Effector memory CD4-positive, alpha-beta T cell (primary cell): ENCODE measurements around the gene PPCDC.
"Not testable (repeated sequence)": the region's sequence is repeated elsewhere in the genome, so short reads cannot be mapped to it uniquely, and the experiment has no call there.

ENCODE experiments used
- DNase-seq, 3 donors: peaks; one replicate each; pipeline ENCODE4 v3.0.0-alpha.2; 2020
- H3K27ac ChIP-seq: 2 replicates; pipeline ENCODE4 v1.7.0; 2013; ENCODE audit warnings: mild to moderate bottlenecking, low read length, moderate library complexity; ENCODE audit not compliant: insufficient read depth, poor library complexity, severe bottlenecking
- H3K27me3 ChIP-seq: replicated peaks from 2 replicates; pipeline ENCODE4 v1.7.0; 2013; ENCODE audit warnings: mild to moderate bottlenecking, low read length; ENCODE audit not compliant: insufficient read depth, control insufficient read depth, poor library complexity, severe bottlenecking
- H3K36me3 ChIP-seq: 2 replicates; pipeline ENCODE4 v1.7.0; 2013; ENCODE audit warnings: mild to moderate bottlenecking, low read length, moderate library complexity; ENCODE audit not compliant: control insufficient read depth, insufficient read depth
- H3K4me1 ChIP-seq: 2 replicates; pipeline ENCODE4 v1.7.0; 2013; ENCODE audit warnings: low read length, mild to moderate bottlenecking; ENCODE audit not compliant: control insufficient read depth, insufficient read depth, poor library complexity, severe bottlenecking
- H3K4me3 ChIP-seq: 2 replicates; pipeline ENCODE4 v1.7.0; 2013; ENCODE audit warnings: low read length, low read depth, mild to moderate bottlenecking; ENCODE audit not compliant: insufficient read depth, poor library complexity, severe bottlenecking
- H3K9me3 ChIP-seq: 2 replicates; pipeline ENCODE4 v1.7.0; 2013; ENCODE audit warnings: mild to moderate bottlenecking, low read length, moderate library complexity; ENCODE audit not compliant: control insufficient read depth

PPCDC gene

GRCh38 chr15:75081150-75081549, 57.8 kb downstream of the PPCDC start:
- Histone ChIP-seq H3K36me3 (no peaks in the 10 kb centered on the region), H3K4me3 (no peak overlapping the region), H3K27ac (no peak overlapping the region), H3K27me3 (no peaks in the 10 kb centered on the region), H3K4me1 (peaks cover 2% of the 10 kb centered on the region), H3K9me3 (no peaks in the 10 kb centered on the region)
- no peak for DNase-seq

- peaks cover 2% of the 10 kb centered on the region for H3K4me1 ChIP-seq
- no peak for DNase-seq
- H3K36me3 ChIP-seq: no peaks in the 10 kb centered on the region
- no peaks in the 10 kb centered on the region for H3K27me3 ChIP-seq
- H3K27ac ChIP-seq: no peak overlapping the region
- no peak overlapping the region for H3K4me3 ChIP-seq
- H3K9me3 ChIP-seq: no peaks in the 10 kb centered on the region
Measured at GRCh38 chr15:75082689-75083088, 59.3 kb downstream of the PPCDC start.

- not testable (repeated sequence) for H3K36me3 ChIP-seq, H3K27me3 ChIP-seq, H3K4me1 ChIP-seq, H3K9me3 ChIP-seq, H3K27ac ChIP-seq, DNase-seq, H3K4me3 ChIP-seq
Measured at GRCh38 chr15:75085708-75086107, 62.3 kb downstream of the PPCDC start.

GRCh38 chr15:75089456-75090387, 66.3 kb downstream of the PPCDC start:
- H3K36me3 ChIP-seq: no peaks in the 10 kb centered on the region
- no peaks in the 10 kb centered on the region for H3K27me3 ChIP-seq
- H3K4me3 ChIP-seq: no peak overlapping the region
- no peaks in the 10 kb centered on the region for H3K4me1 ChIP-seq
- no peak for DNase-seq
- H3K9me3 ChIP-seq: no peaks in the 10 kb centered on the region
- no peak overlapping the region for H3K27ac ChIP-seq

- H3K27ac ChIP-seq: no peak overlapping the region
- DNase-seq: no peak
- no peaks in the 10 kb centered on the region for H3K4me1 ChIP-seq
- no peak overlapping the region for H3K4me3 ChIP-seq
- H3K9me3 ChIP-seq: no peaks in the 10 kb centered on the region
- no peaks in the 10 kb centered on the region for H3K36me3 ChIP-seq
- no peaks in the 10 kb centered on the region for H3K27me3 ChIP-seq
Measured at GRCh38 chr15:75090388-75090734, 67.0 kb downstream of the PPCDC start.

- Histone ChIP-seq H3K27ac (no peak overlapping the region), H3K27me3 (no peaks in the 10 kb centered on the region), H3K4me1 (no peaks in the 10 kb centered on the region), H3K9me3 (no peaks in the 10 kb centered on the region), H3K4me3 (no peak overlapping the region), H3K36me3 (no peaks in the 10 kb centered on the region)
- no peak for DNase-seq
Measured at GRCh38 chr15:75091814-75092213, 68.4 kb downstream of the PPCDC start.

GRCh38 chr15:75094961-75095478, 71.6 kb downstream of the PPCDC start:
- not testable (repeated sequence) for H3K4me1 ChIP-seq, H3K27ac ChIP-seq, H3K4me3 ChIP-seq, H3K9me3 ChIP-seq, H3K27me3 ChIP-seq, DNase-seq, H3K36me3 ChIP-seq

- H3K27me3 ChIP-seq: no peaks in the 10 kb centered on the region
- DNase-seq: no peak
- no peak overlapping the region for H3K27ac ChIP-seq
- no peak overlapping the region for H3K4me3 ChIP-seq
- H3K4me1 ChIP-seq: no peaks in the 10 kb centered on the region
- no peaks in the 10 kb centered on the region for H3K9me3 ChIP-seq
- H3K36me3 ChIP-seq: no peaks in the 10 kb centered on the region
Measured at GRCh38 chr15:75095594-75095993, 72.2 kb downstream of the PPCDC start.

GRCh38 chr15:75097939-75098338, 74.5 kb downstream of the PPCDC start:
- no peaks in the 10 kb centered on the region for H3K9me3 ChIP-seq
- H3K27ac ChIP-seq: no peak overlapping the region
- no peaks in the 10 kb centered on the region for H3K36me3 ChIP-seq
- H3K4me1 ChIP-seq: no peaks in the 10 kb centered on the region
- no peak overlapping the region for H3K4me3 ChIP-seq
- no peak for DNase-seq
- H3K27me3 ChIP-seq: no peaks in the 10 kb centered on the region

GRCh38 chr15:75098404-75098803, 75.0 kb downstream of the PPCDC start:
- Histone ChIP-seq H3K36me3 (no peaks in the 10 kb centered on the region), H3K27me3 (no peaks in the 10 kb centered on the region), H3K4me1 (no peaks in the 10 kb centered on the region), H3K9me3 (no peaks in the 10 kb centered on the region), H3K27ac (no peak overlapping the region), H3K4me3 (no peak overlapping the region)
- no peak for DNase-seq
